Sigmoid colon (tissue), 4 donors: ENCODE measurements around the gene ZDHHC7.

Experiments used
- POLR2AphosphoS5 ChIP-seq, 4 donors: sonication (generic); formaldehyde crosslinking; IDR thresholded peaks; one replicate each; pipeline ENCODE4 v1.6.1; 2017; ENCODE audit warnings: antibody characterized with exemption in 4 of 4
- TF ChIP-seq, protein P1 (sequence below), 4 experiments: fragments of 450-650 bp in 3 of 4; fragments of 200-600 bp in 1 of 4; IDR thresholded peaks; one replicate each; pipeline ENCODE4 v1.5.1; 2016 to 2019; ENCODE audit warnings: antibody characterized with exemption in 4 of 4, mild to moderate bottlenecking in 3 of 4, moderate library complexity in 2 of 4

- TF ChIP-seq, protein P1, sequence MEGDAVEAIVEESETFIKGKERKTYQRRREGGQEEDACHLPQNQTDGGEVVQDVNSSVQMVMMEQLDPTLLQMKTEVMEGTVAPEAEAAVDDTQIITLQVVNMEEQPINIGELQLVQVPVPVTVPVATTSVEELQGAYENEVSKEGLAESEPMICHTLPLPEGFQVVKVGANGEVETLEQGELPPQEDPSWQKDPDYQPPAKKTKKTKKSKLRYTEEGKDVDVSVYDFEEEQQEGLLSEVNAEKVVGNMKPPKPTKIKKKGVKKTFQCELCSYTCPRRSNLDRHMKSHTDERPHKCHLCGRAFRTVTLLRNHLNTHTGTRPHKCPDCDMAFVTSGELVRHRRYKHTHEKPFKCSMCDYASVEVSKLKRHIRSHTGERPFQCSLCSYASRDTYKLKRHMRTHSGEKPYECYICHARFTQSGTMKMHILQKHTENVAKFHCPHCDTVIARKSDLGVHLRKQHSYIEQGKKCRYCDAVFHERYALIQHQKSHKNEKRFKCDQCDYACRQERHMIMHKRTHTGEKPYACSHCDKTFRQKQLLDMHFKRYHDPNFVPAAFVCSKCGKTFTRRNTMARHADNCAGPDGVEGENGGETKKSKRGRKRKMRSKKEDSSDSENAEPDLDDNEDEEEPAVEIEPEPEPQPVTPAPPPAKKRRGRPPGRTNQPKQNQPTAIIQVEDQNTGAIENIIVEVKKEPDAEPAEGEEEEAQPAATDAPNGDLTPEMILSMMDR (IDR thresholded peaks at IDR 0.05), result no peak
- TF ChIP-seq POLR2AphosphoS5 (IDR thresholded peaks at IDR 0.05), result no peak
These were observed 36.6 kb upstream of the ZDHHC7 start for GRCh38 chr16:85047867-85048455.
